Upper lobe of left lung (tissue), 4 donors: Measurements from ENCODE around the gene UGT1A8.

Source experiments
- POLR2A ChIP-seq, 4 donors: fragments of 450-650 bp; IDR thresholded peaks; one replicate each; pipeline ENCODE4 v1.5.1; 2016 to 2017; ENCODE audit warnings: antibody characterized with exemption in 4 of 4, mild to moderate bottlenecking in 2 of 4
- TF ChIP-seq, protein P1 (sequence below), 6 experiments: fragments of 450-650 bp in 4 of 6; fragments of 200-600 bp in 2 of 6; sonication (generic) in 2 of 6; IDR thresholded peaks; one replicate each; pipeline ENCODE4 v1.5.1; 2016 to 2019; ENCODE audit warnings: antibody characterized with exemption in 6 of 6

GRCh38 chr2:233811087-233811486, 193.7 kb downstream of the UGT1A8 start:
- TF ChIP-seq, protein P1, sequence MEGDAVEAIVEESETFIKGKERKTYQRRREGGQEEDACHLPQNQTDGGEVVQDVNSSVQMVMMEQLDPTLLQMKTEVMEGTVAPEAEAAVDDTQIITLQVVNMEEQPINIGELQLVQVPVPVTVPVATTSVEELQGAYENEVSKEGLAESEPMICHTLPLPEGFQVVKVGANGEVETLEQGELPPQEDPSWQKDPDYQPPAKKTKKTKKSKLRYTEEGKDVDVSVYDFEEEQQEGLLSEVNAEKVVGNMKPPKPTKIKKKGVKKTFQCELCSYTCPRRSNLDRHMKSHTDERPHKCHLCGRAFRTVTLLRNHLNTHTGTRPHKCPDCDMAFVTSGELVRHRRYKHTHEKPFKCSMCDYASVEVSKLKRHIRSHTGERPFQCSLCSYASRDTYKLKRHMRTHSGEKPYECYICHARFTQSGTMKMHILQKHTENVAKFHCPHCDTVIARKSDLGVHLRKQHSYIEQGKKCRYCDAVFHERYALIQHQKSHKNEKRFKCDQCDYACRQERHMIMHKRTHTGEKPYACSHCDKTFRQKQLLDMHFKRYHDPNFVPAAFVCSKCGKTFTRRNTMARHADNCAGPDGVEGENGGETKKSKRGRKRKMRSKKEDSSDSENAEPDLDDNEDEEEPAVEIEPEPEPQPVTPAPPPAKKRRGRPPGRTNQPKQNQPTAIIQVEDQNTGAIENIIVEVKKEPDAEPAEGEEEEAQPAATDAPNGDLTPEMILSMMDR (IDR thresholded peaks at IDR 0.05): no peak
- no peak for TF ChIP-seq POLR2A (IDR thresholded peaks at IDR 0.05)
